OCI-LY1 (cell line): ENCODE data around the gene WHRN.

Source experiments
- CTCF ChIP-seq: fragments of 200-600 bp; sonication (generic), shearing (Covaris generic); IDR thresholded peaks from 2 replicates; pipeline ENCODE4 v1.5.1; 2017; ENCODE audit warnings: mild to moderate bottlenecking, antibody characterized with exemption, low read length, moderate library complexity, mixed read lengths
- EZH2 ChIP-seq: fragments of 200-600 bp; sonication (generic), shearing (Covaris generic); IDR thresholded peaks from 2 replicates; pipeline ENCODE4 v1.8.0; 2017; ENCODE audit warnings: borderline replicate concordance, mixed run types, mild to moderate bottlenecking, antibody characterized with exemption, low read length, moderate library complexity, mixed read lengths

GRCh38 chr9:114454652-114455051 is 50.6 kb downstream of the WHRN start:
- TF ChIP-seq CTCF (no peak), EZH2 (no peak)
